Progenitor cell of endocrine pancreas (in vitro differentiated cells): ENCODE measurements around the gene POLR2A. TPM values are rescaled to one million over a fixed set of nuclear protein-coding genes. Genes with fewer than 3 reads are reported as not detected.

ENCODE experiments used
- DNase-seq: peaks from one replicate; pipeline ENCODE4 v3.0.0; 2021; ENCODE audit warnings: low spot score; ENCODE audit not compliant: unreplicated experiment
- H3K27ac Mint-ChIP-seq: 2 replicates; pipeline ENCODE4 v1.8.0; 2021; ENCODE audit warnings: mild to moderate bottlenecking, moderate library complexity, mixed read lengths
- H3K27me3 Mint-ChIP-seq: 2 replicates; pipeline ENCODE4 v1.8.0; 2021; ENCODE audit warnings: mixed read lengths
- H3K36me3 Mint-ChIP-seq: 2 replicates; pipeline ENCODE4 v1.8.0; 2022; ENCODE audit warnings: mixed read lengths; ENCODE audit not compliant: insufficient read depth
- H3K4me1 Mint-ChIP-seq: 2 replicates; pipeline ENCODE4 v1.8.0; 2021; ENCODE audit warnings: low read depth, mixed read lengths
- H3K4me3 Mint-ChIP-seq: 2 replicates; pipeline ENCODE4 v1.8.0; 2021; ENCODE audit warnings: low read depth, mild to moderate bottlenecking, moderate library complexity, mixed read lengths
- H3K9me3 Mint-ChIP-seq: 2 replicates; pipeline ENCODE4 v1.8.0; 2021; ENCODE audit warnings: low read depth, mixed read lengths
- total RNA-seq: library from RNA; stranded (reverse); gene quantifications from 2 replicates; pipeline ENCODE4 v1.2.1, GENCODE V29; 2021
- TF ChIP-seq, protein P1 (sequence below): fragments of 200-600 bp; sonication (generic); IDR thresholded peaks from one replicate; pipeline ENCODE4 v1.5.0; 2021; ENCODE audit warnings: antibody characterized with exemption, mild to moderate bottlenecking; ENCODE audit not compliant: unreplicated experiment

Gene POLR2A
- total RNA-seq, 1 donor from 2014 or later = 195 TPM

DNA sequence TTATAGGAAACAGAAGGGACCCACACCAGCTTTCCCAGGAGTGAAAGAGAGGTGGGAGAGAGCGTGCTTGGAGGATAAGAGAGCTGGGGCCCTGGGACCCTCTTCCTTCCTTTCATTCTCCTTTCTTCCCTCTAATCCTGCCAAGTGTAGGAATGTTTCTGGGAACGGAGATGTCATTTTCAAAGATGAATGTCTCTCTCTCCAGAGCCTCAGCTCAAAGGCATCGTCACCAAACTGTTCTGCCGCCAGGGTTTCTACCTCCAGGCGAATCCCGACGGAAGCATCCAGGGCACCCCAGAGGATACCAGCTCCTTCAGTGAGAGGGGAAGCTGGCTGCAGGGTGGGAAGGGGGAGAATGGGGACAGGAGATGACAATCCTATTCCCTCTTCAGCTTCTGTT, 42.9 kb upstream of the POLR2A start:
- Mint-ChIP-seq H3K27ac (no peak overlapping the region), H3K9me3 (no peaks in the 10 kb centered on the region), H3K4me3 (peak overlapping the region; percentile 88), H3K36me3 (no peaks in the 10 kb centered on the region), H3K4me1 (peaks cover 30% of the 10 kb centered on the region), H3K27me3 (peaks cover 58% of the 10 kb centered on the region)
- DNase-seq = no peak
- TF ChIP-seq, protein P1, sequence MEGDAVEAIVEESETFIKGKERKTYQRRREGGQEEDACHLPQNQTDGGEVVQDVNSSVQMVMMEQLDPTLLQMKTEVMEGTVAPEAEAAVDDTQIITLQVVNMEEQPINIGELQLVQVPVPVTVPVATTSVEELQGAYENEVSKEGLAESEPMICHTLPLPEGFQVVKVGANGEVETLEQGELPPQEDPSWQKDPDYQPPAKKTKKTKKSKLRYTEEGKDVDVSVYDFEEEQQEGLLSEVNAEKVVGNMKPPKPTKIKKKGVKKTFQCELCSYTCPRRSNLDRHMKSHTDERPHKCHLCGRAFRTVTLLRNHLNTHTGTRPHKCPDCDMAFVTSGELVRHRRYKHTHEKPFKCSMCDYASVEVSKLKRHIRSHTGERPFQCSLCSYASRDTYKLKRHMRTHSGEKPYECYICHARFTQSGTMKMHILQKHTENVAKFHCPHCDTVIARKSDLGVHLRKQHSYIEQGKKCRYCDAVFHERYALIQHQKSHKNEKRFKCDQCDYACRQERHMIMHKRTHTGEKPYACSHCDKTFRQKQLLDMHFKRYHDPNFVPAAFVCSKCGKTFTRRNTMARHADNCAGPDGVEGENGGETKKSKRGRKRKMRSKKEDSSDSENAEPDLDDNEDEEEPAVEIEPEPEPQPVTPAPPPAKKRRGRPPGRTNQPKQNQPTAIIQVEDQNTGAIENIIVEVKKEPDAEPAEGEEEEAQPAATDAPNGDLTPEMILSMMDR = no peak

DNA sequence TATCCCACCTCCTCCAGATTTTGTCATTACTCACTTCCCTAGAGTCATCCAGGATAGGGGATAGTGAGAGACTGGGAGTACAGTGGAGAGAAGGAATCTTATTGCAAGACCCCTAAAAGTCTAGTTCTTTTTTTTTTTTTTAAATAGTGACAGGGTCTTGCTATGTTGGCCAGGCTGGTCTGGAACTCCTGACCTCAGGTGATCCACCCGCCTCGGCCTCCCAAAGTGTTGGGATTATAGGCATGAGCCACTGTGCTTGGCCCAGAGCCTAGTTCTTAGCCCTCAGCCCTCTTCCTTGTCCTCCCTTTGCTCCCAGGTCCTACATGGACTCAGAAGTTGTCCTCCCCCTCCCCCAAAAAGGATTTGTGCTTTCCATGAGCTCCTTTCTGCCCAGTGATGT, 42.0 kb upstream of the POLR2A start:
- TF ChIP-seq, protein P1 = no peak
- no peak for DNase-seq
- peaks cover 29% of the 10 kb centered on the region for H3K4me1 Mint-ChIP-seq
- peak overlapping the region; percentile 40 for H3K27ac Mint-ChIP-seq
- H3K4me3 Mint-ChIP-seq = no peak overlapping the region
- no peaks in the 10 kb centered on the region for H3K36me3 Mint-ChIP-seq
- peaks cover 54% of the 10 kb centered on the region for H3K27me3 Mint-ChIP-seq
- H3K9me3 Mint-ChIP-seq = no peaks in the 10 kb centered on the region

DNA sequence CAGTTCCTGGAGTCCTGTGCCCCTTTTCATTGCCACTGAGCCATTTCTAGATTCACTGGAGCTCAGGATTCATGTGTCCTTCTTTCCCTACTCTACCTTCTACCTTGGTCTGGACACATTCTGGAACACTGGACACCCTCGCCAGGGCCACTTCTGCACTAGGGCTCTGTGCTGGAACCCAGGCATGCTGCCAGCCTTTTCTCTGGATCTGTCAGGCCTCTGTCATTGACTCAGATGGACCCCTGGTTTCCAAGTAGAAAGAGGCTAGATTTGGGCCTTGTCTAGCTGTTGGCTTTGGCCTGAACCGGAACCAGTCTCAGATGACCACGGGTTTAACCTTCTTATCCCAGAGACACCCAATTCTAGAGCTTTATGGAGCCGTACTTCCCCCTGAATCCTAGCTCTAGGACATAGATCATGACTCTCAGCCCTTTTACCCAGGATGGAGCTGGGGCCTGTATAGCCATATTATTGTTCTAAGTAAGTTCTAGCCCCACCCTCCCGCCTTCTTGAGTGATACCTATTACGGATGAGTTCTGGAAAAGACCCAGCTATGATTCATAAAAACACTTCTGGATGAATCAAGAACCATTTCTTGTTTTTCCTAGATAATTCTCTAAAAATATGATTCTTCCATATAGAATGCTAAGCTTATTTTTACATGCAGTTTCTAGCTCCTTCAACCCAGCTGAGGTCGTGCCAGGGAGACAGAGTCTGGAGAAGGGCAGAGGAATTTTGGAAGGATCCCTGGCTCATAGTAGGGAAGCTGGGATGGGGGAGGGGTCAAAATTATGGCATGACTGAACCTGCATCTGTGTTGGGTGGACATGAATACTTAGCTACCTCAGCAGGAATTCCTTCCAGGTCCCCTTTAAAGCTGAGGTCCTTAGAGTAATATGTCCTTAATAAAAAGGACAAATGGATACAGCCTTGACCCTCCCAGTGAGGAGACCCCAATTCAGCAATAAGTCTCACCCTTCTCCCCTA, 40.4 kb upstream of the POLR2A start:
- TF ChIP-seq, protein P1 = no peak
- DNase-seq = no peak
- H3K27ac Mint-ChIP-seq = no peak overlapping the region
- peaks cover 4% of the 10 kb centered on the region for H3K36me3 Mint-ChIP-seq
- H3K27me3 Mint-ChIP-seq = peaks cover 48% of the 10 kb centered on the region
- no peak overlapping the region for H3K4me3 Mint-ChIP-seq
- H3K4me1 Mint-ChIP-seq = peaks cover 22% of the 10 kb centered on the region
- no peaks in the 10 kb centered on the region for H3K9me3 Mint-ChIP-seq

DNA sequence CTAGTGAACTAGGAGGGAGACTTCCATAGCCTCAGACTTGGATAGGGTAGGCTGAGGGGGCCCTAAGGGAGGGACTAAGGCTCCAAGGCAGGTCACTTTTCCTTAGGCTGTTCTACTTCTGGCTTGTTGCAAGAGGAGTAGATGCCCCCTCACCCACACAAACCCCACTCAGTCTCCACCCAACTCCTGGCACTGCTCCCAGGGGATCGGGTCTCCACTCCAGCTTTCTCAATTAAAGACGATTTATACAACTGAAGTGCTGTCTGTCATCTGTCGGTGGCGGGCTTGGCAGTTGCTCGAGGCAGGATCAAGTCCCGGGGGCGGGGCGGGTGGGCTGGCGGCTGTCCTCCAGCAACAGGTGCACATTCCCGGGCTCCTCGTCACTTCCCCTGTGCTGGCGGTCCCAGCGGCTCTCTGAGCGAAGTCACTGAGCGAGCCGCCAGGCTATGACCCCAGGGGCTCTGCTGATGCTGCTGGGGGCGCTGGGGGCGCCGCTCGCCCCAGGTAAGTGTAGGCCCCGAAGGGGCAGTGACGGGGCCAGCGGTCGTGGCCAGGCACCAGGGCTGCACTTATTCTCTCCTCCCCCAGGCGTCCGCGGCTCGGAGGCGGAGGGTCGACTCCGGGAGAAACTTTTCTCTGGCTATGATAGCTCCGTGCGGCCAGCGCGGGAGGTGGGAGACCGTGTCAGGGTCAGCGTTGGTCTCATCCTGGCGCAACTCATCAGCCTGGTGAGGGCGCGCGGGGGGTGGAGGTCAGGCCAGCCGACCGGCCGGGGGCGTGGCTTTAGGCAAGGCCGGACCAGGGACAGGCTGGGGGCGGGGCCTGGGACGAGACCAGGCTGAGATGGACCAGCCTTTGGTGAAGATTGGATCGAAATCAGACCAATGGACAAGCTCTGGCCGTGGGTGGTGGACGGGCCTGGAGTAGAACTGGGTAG, 39.2 kb upstream of the POLR2A start, which contains the start of gene CHRNB1:
TSS of gene CHRNB1 (plus strand) at position 380 of the 937 bp plus-strand sequence. CDS start at position 447, 67 bp downstream.
- Mint-ChIP-seq H3K27ac (peak within 1 kb of the TSS; percentile 94), H3K9me3 (no peaks in the 10 kb centered on the region), H3K27me3 (peaks cover 43% of the 10 kb centered on the region), H3K36me3 (peaks cover 5% of the 10 kb centered on the region), H3K4me3 (peak within 1 kb of the TSS; percentile 84), H3K4me1 (peaks cover 19% of the 10 kb centered on the region)
- TF ChIP-seq, protein P1 = peak; percentile 41
- DNase-seq = peak; percentile 73

DNA sequence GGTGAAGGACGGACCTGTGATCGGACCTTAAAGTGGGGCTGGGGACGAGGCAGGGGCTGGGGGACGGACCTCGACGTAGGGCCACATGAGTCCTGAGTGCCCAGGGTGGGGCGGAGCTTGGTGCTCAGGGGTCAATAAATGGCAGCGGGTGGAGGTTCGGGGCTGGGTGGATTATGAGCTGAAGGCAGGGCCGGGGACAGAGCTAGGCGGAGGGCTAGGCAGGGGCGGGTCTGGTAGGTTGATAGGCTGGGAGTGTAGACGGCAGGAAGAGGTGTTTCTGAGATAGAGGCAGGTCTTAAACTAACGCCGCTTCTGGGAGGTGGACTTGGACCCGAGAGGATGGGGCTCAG, 38.6 kb upstream of the POLR2A start:
- Mint-ChIP-seq H3K9me3 (no peaks in the 10 kb centered on the region), H3K27ac (peak overlapping the region; percentile 94), H3K27me3 (peaks cover 39% of the 10 kb centered on the region), H3K4me3 (peak overlapping the region; percentile 84), H3K36me3 (peaks cover 5% of the 10 kb centered on the region), H3K4me1 (peaks cover 13% of the 10 kb centered on the region)
- no peak for DNase-seq
- TF ChIP-seq, protein P1 = no peak
